ENCODE data around the gene SCN3A. TPM values are rescaled to one million over a fixed set of nuclear protein-coding genes. Genes with fewer than 3 reads are reported as not detected.

SCN3A gene
- total and polyA plus RNA-seq, 11 donors, result 0.39 to 2.7 (median 1.1) TPM

GRCh38 chr2:165114346-165114939 lies 89.4 kb downstream of the SCN3A start:
- intact Hi-C loops (cut with DNase I), result no loop called here
- Histone ChIP-seq H3K36me3 (no peaks in the 10 kb centered on the region), H3K27me3 (peaks cover 0 to 5% (median 0%) of the 10 kb centered on the region in 9 donors), H3K9me3 (no peaks in the 10 kb centered on the region), H3K27ac (no peak overlapping the region), H3K4me1 (no peaks in the 10 kb centered on the region), H3K4me3 (no peak overlapping the region)
- 73 to 79% (median 76%) methylated on average over 4 of the region's 4 CpGs for whole genome bisulfite sequencing, 4 donors
- TF ChIP-seq CTCF (IDR thresholded peaks at IDR 0.05) (no peak), POLR2A (IDR thresholded peaks at IDR 0.05) (no peak)
- DNase-seq (no peak), ATAC-seq (no peak)

GRCh38 chr2:165113414-165113813 lies 90.4 kb downstream of the SCN3A start:
- Histone ChIP-seq H3K27ac (no peak overlapping the region), H3K27me3 (peaks cover 0 to 5% (median 0%) of the 10 kb centered on the region in 9 donors), H3K36me3 (no peaks in the 10 kb centered on the region), H3K9me3 (no peaks in the 10 kb centered on the region), H3K4me1 (no peaks in the 10 kb centered on the region), H3K4me3 (no peak overlapping the region)
- no peak for TF ChIP-seq POLR2A (IDR thresholded peaks at IDR 0.05)
- no peak for TF ChIP-seq CTCF (IDR thresholded peaks at IDR 0.05)
- 27 to 47% (median 32%) methylated on average over 2 of the region's 2 CpGs for WGBS, 4 donors
- intact Hi-C loops (cut with DNase I), result no loop called here
- no peak for ATAC-seq
- no peak for DNase-seq

GRCh38 chr2:165112789-165113188 lies 91.1 kb downstream of the SCN3A start:
- intact Hi-C loops (cut with DNase I), result no loop called here
- TF ChIP-seq CTCF (IDR thresholded peaks at IDR 0.05) (no peak), POLR2A (IDR thresholded peaks at IDR 0.05) (no peak)
- 72 to 86% (median 84%) methylated on average over 2 of the region's 2 CpGs for WGBS, 4 donors

GRCh38 chr2:165112133-165112573 lies 91.7 kb downstream of the SCN3A start:
- Histone ChIP-seq H3K27ac (no peak overlapping the region), H3K4me3 (no peak overlapping the region), H3K4me1 (no peaks in the 10 kb centered on the region), H3K36me3 (no peaks in the 10 kb centered on the region), H3K9me3 (no peaks in the 10 kb centered on the region), H3K27me3 (peaks cover 0 to 5% (median 0%) of the 10 kb centered on the region in 9 donors)
- ATAC-seq (no peak), DNase-seq (no peak)
- TF ChIP-seq POLR2A (IDR thresholded peaks at IDR 0.05) (no peak), CTCF (IDR thresholded peaks at IDR 0.05) (no peak)
- intact Hi-C loops (cut with DNase I), result no loop called here
- 26 to 45% (median 37%) methylated on average over 4 of the region's 4 CpGs for WGBS, 4 donors

More at GRCh38 chr2:165112789-165113188, 91.1 kb downstream of the SCN3A start:
- no peak overlapping the region for H3K4me3 ChIP-seq
- no peaks in the 10 kb centered on the region for H3K36me3 ChIP-seq
- ATAC-seq, result no peak
- peaks cover 0 to 5% (median 0%) of the 10 kb centered on the region in 9 donors for H3K27me3 ChIP-seq
- no peaks in the 10 kb centered on the region for H3K4me1 ChIP-seq
- no peak overlapping the region for H3K27ac ChIP-seq
- DNase-seq, result no peak
- no peaks in the 10 kb centered on the region for H3K9me3 ChIP-seq
